Right kidney (tissue), 1 donor: ENCODE data around the gene SEPHS1.
"Not testable (repeated sequence)": the region's sequence is repeated elsewhere in the genome, so short reads cannot be mapped to it uniquely, and the experiment has no call there.

Source experiments
- DNase-seq: peaks from one replicate; pipeline ENCODE4 v3.0.0-alpha.2; 2016

Gene SEPHS1

DNA sequence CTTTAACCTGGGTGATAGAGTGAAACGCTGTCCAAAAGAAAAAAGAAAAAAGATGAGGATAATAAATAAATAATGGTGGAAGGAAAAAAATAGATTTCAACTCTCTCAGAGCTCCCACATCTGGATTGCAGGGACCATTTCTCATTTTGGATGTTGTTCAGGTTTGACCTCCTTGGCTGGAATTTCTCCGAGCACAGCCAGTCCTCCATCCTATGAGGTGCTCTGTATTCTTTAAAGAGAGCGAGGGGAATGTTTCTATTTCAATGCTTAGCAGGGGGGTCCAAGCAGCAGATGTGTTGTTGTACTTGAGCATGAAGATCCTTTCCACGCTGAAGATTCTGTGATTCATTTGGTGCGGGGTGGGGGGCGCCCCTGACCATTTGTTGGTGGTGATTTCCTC, 17.7 kb upstream of the SEPHS1 start:
- DNase-seq: no peak

DNA sequence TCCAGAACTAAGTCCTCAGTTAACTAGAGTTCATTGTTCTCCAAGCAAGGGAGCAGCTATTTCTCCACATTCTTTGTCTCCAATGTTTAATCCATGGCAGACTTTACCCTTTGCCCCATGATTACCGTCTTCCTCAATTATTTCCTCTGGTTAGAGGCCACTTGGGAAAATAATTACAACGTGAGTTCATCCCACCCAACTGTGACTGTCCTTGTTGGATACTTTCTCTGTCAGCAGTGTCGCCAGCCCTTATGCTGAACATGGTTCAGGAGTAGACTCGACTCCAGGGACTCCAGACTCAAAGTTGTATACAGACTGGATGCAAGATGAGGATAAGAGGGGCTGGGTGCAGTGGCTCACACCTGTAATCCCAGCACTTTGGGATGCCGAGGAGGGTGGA, 17.1 kb upstream of the SEPHS1 start:
- no peak for DNase-seq

DNA sequence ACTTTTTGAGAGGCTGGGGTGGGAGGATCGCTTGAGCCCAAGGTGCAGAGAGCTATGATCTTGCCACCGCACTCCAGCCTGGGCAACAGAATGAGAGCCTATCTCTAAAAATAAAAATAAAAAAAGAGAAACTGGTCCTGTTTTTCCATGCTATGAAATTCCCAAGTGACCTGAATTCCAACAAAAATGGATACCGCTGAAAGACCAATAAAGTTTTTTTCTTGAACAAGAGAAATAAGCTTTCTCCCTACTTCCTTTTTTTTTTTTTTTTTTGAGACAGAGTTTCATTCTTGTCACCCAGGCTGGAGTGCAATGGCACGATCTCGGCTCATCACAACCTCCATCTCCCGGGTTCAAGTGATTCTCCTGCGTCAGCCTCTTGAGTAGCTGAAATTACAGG, 12.5 kb upstream of the SEPHS1 start:
- no peak for DNase-seq

DNA sequence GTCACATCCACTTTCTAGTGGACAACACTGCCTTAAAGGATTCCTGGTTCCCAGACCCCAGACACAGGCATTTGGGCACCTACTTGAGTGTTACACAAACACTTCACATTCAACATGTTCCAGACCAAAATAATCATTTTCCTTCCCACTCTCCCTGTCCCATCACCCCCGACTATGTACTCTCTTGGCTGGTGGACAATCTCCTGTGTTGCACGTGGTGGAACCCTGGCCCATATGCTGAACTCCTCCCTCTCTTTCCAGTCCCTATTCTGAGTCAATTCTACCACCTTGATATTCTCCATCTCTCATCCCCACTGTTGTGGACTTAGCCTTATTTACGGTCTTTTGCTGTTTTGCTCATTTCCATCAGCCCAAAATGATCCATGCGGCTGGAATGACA, 8.3 kb upstream of the SEPHS1 start:
- DNase-seq: no peak

DNA sequence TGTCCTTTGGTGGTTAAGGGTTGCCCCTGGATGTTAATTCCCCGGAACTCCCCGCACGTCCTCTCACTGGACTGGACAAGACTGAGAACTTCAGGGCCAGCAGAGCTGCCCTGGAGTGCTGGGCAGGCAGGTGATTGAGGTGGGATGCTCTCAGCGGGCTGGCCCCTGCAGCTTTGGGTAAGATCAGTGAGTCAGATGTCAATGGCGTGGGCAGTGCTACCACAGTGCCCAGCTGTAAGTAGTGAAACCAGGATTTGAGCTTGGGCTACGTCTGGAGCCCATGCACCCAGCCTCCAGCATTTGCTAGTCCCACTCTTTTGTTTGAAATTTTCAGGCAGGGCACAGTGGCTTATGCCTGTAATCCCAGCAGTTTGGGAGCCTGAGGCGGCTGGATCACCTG, 6.7 kb upstream of the SEPHS1 start:
- no peak for DNase-seq

DNA sequence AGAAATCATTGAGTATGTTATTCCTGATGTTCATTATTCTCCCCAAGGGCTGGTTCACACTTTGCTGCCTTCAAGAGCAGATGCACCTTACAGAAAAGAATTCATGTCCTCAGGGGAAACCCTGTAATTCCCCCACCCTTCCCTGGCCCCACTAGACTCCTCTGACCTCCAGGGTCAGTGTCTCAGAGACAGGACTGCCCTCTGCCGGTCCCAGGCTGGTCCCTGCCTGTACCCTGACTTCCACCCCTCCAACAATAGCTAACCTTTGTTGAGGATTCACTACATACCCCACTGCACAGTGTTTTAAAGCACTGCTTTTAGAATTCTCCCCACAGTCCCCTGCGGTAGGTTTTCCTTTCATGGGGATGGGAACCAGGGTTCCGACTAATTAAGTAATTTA, 4.4 kb upstream of the SEPHS1 start:
- DNase-seq: no peak

DNA sequence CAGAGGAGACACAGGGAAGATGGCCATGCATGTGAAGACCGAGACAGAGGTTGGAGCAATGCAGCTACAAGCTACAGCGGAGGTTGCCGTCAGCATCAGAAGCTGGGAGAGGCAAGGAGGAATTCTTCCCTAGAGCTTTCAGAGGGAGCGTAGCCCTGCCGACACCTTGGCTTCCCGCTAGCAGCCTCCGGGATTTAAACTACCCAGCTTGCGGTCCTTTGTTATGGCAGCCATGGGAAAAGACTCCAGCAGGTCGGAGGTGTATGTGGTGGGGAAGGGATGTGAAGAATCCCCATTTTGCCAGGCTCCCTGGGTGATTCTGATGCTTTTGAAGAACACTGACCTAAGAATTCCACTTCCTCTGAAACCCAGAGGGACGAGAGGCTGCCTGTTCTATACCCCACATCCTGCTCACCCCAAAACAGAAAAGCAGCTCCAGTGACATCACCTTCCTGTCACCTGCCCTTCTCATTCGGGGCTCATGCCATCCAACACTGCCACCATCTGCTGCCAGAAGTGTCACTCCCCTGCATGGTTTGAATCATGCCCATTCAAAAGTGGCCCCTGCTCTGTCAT, 3.3 kb upstream of the SEPHS1 start:
- DNase-seq: no peak

DNA sequence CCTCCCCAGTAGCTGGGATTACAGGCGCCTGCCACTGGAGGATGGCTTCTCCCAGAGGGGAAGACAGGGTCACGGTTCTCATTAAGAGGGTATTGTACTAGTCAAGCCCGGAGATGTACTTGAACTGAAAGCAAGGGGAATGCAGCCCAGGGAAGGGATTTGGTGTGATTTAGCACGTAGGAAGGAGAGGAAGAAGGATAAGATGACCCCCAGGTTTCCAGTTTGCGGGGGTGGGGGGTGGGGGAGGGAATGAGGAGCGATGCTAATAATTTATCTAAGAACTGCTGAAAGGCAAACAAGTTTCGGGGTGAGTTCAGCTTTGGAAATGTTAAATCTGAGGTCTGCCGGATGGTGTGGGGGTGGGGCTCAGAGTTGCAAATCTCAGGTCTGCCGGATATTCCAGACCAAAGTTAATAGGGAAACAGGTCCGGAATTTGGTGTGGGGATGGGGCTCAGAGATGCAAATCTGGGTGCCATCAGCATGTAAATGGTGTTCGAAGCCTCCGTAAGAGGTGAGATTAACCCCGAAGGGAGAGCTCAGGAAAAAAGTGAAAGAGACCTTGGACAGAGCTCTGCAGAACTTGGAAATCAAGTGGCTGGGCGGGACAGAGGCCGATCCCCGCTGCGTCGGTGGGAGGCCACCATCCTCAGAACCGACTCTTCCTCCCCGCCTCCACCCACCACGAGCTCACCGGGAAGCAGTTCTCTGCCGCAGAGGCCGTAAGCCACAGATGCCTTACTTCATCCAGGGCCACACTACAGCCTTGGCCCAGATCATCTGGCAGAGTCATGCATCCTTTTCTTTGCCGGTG, 1.6 kb upstream of the SEPHS1 start:
- peak; percentile 76 for DNase-seq

DNA sequence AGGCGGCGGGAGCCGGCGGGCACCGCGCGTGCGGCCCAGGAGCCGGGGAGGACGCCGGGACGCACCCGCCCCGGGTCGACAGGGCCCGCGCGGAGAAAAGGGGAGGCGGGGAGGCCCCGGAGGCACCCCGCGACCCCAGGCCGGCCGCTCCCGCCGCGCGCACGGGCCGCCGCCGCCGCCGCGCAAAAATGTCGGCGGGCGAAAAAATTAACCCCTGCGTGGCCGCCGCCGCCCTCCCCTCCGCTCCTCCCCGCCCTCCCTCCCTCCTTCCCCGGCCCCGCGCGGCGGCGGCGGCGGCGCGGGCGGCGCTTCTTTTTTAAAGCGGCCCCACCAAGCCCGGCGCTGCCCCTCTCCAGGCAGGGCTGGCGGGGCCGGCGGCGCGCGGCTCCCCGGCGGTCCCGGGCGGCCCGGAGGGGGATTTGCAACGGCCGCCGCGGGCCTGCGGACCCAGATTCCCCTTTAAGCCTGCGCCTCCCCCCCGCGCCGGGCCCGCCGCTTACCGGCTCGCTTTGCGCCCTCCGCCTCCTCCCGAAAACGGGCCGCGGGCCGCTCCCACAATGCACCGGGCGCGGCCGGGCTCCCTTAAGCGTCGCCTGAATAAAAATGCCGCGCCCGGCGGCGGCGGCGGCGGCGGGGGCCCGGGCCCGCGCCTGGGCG, 465 bp downstream of the SEPHS1 start:
- DNase-seq: peak; percentile 78

DNA sequence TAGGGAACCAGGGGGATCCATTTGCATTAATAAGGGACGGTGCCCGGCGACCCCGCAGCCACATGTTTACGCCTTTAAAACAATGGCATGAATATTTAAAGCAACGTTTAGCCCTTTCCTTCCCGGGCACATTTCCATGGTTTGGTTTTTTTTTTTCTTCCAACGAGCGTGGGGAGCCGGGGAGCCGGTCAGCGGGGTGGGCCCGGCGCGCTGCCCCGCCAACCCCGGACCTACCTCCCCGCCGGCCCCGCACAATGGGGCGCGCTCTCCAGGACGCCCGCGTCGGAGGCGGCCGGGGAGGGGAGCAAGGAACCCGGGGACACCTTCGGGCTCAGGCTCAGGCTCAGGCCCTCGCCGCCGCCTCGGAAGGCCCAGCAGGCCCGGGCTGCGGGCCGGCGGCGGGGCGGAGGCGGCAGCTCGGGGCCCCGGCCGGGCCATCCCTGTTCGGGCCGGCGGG, 1.0 kb downstream of the SEPHS1 start:
- DNase-seq: peak; percentile 76

DNA sequence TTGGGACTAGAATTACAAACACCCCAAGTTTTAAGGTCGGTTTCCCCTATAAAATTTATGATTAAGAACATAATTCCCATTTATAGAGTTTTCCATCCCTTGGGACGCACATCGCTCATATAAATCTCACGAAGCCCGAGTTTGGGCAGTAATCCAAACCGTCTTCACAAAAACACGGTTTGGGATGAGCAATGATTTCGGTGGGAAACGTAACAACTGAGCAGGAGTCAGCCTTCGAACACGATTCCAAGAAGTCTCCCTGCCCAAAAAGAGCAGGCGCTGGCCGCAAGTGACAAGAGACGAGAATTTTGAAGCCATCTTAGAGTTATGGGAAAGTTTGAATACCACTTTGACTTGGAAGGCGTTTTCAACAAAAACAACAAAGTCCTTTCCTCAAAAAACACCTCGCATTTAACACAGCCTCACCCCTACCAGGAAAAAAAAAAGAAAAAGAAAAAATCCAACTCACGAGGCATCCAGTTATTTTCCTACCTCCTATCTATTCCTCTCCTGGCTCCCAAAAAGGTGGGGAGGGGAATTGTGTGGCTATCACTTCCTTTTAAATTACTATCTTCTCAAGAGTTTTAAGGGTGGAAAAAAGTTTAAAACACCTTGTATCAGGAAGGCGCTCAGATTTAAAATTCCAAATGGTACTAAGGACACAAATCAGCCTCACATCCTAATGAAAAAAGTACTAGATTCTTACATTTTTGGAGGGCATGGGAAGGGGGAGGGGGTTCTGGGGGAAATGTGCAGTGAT, 1.6 kb downstream of the SEPHS1 start:
- DNase-seq: peak; percentile 57

DNA sequence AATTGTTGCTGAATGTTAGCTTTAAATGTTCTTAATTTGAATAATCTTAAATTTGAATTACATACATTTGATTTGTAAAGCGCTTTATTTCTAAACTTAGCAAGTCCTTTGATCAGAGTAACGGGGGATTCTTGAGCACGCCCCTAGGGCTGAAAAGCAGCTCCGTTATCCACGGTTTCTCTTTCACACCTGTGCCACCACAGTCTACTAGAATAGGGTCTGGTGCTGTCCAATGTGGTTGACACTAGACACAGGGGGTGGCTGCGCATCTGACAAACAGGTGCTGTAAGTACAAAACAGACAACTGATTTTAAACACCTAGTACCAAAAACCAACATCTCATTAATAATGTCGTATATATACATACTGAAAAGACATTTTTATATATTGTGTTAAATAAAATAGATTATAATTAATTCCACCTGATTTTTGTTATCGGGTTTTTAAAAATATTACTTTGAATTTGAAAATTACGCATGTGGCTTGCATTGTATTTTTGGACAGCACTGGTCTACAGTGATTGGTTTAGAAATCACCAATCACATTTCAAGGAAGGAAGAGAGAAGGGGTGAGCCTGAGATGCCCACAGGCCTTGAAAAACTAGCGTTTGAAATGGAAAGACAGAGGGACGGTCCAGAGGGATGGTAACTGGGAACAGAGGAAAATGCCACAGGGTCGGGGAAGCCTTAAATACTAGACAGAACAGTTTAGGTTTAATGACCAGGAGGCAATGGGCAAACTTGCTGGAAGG, 7.3 kb downstream of the SEPHS1 start:
- no peak for DNase-seq

DNA sequence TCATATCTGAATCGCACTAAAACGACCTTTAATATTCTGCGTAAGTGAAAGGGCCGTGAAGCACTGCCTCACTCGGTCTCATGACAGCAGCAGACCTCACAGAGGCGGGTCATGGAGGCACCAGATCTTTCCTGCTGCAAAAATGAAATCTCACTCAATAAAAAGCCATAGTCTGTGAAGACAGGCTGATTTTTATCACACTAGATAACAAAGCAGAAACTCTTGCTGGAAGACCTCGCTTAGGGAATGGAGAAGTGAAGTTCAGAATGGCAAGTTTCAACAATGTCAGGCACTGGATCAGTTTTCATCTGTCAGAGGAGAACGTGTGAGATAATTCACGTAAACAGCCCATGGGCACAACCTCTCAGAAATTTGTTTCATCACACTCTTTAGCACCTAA, 8.0 kb downstream of the SEPHS1 start:
- no peak for DNase-seq

DNA sequence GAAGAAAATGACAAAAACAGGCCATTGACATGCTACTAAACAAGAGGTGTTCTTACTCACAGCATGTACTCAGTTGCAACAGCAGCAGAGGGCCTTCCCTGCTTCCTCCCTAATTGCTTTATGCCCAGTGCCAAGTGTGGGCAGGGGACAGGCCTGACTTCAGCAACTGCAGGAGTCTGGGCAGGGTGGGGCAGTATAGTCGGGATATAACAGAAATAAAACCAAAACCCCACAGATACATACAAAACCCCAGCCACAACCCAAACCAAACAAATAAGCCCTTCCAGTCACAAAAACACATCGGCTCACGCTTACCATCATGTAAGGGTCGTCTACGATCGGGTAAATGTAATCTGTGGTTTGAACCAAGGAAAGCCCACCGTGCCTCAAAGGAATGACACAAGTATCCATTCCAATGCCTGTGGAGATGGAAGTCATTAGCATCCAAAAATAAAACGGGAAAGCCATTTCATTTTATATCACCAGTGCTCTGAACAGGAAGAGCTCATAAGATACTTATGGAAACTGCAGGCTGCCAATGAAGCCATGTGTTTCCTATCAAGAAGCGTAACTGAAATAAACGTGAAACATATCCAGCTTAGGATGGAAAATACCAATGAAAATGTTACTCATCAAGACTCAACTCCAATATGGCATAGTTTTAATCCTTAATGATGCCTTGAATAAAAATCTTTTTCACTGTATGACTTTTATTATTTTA, 9.5 kb downstream of the SEPHS1 start:
- DNase-seq: no peak

DNA sequence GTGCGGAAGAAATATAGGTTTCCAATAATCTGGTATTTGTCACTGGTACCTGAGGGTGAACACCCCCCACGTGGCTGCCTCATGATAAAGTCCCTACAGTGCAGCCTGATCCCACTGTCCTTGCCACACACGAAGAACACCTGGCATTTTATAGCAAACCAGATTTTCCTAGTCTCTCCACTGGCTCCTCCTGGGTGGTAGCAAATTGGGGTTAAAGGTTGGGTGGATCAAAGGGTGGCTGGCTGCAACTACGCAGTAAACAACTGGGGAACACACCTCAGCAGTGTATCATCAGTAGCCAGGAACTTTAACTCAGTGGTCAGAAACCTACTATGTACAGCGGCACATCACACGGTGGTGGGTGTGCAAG, 10.3 kb downstream of the SEPHS1 start:
- no peak for DNase-seq

DNA sequence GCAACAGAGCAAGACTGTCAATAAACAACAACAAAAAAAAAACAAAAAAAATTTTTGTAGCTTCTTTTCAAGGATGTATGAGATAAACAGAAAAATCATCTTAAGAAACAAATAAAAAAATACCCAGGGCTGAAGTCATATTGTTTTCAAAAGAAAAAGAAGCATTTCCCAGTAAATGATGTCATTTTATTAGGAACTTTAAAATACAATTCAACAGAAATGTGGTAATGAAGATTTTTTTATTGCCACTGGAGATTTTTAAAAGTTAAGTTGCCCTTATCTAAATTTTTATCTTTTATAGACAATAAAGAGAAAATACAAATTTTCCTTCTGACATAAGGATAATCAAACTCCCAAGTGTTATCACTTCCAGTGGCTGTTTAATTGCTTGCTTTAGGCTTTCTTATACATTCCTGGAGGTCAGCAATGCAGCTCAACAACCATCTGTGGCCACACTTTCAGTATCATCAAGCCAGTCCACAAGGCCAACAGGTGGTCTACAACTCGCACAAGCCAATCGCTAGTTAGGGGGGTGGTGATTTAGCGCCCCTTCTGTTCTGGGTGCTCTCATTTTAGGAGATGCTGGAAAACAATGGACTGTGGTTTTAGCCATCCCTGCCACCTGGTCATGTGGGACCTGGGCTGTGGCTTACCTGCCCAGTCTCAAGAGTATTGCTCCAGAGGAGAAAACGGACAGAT, 10.8 kb downstream of the SEPHS1 start:
- no peak for DNase-seq

DNA sequence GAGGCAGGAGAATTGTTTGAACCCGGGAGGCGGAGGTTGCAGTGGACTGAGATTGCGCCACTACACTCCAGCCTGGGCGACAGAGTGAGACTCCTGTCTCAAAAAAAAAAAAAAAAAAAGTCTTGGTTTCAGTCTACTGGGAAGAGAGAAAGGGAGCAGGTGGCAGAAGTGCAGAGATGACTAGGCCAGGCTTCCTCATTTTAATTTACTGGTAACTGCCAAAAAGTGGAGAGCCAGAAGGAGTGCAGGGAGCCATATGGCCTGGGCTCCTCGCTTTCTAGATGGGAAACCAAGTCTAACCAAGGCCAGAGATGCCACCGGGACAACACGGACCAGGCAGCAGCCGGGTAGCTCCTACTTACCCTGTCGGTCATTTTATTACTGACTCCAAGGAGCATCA, 12.2 kb downstream of the SEPHS1 start:
- DNase-seq: no peak

DNA sequence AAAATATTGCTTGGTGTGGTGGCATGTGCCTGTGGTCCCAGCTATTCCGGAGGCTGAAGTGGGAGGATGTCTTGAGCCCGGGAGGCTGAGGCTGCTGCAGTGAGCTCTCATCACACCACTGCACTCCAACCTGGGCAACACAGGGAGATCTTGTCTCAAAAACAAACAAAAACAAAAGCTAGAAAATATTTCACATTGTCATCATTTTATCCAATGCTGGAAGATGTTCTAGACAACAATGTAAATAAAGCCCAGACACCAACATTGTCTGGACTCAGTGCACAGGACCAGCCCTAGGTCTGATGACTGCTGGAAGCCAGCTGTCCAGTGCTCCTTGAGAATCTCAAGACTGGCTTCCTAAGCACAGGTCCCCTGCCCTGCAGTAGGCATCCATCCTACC, 13.5 kb downstream of the SEPHS1 start:
- DNase-seq: no peak

DNA sequence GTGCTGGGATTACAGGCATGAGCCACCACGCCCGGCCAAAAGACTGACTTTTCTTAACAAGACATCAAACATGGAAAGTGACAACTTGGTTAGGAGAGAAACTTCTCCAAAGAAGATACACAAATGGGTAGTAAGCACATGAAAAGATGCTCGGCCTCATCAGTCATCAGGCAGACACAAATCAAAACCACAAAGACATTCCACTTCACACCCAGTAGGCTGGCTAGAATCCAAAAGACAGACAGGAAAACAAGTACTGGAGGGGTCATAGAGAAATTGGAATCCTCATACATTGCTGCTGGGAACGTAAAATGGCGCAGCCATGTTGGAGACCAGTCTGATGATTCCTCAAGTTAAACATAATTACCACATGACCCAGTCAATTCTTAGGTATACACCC, 16.4 kb downstream of the SEPHS1 start:
- no peak for DNase-seq

DNA sequence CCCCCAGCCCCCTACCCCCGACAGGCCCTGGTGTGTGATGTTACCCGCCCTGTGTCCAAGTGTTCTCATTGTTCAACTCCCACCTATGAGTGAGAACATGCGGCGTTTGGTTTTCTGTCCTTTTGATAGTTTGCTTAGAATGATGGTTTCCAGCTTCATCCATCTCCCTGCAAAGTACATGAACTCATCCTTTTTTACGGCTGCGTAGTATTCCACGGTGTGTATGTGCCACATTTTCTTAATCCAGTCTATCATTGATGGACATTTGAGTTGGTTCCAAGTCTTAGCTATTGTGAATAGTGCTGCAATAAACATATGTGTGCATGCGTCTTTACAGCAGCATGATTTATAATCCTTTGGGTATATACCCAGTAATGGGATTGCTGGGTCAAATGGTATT, 17.1 kb downstream of the SEPHS1 start:
- DNase-seq: not testable (repeated sequence)

DNA sequence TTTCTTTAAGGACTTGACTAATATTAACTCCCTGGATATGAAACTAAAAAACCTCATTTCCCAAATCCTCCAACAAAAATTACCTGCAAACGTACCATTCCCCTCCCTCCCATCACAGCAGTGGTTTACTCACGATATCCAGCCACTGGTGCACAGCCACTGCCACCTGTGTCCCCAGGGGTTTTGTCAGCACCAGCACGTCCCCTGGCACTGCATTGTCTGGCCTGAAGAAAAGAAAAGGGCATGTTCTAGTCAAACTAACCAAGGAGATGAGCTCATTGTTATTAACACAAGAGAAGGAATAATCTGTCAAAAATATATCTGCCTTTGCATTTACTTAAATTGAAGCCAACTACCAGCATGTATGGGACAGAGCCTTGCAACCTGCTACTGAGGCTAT, 18.5 kb downstream of the SEPHS1 start:
- no peak for DNase-seq
